Prostate gland (tissue), 2 donors: ENCODE data around the gene CD38.

Experiments
- POLR2A ChIP-seq: fragments of 450-650 bp; IDR thresholded peaks from one replicate; pipeline ENCODE4 v1.6.1; 2016; ENCODE audit warnings: antibody characterized with exemption, mild to moderate bottlenecking
- POLR2AphosphoS5 ChIP-seq: sonication (generic); formaldehyde crosslinking; IDR thresholded peaks from one replicate; pipeline ENCODE4 v1.6.1; 2017; ENCODE audit warnings: antibody characterized with exemption
- TF ChIP-seq, protein P1 (sequence below), 4 experiments: fragments of 200-600 bp in 2 of 4; fragments of 450-650 bp in 2 of 4; sonication (generic) in 2 of 4; IDR thresholded peaks; 1 replicate in 3 of 4; 2 replicates in 1 of 4; pipeline ENCODE4 v1.5.1; 2016 to 2019; ENCODE audit warnings: antibody characterized with exemption in 4 of 4, mild to moderate bottlenecking in 2 of 4, moderate library complexity in 2 of 4

GRCh38 chr4:15784959-15785634 is 7.0 kb downstream of the CD38 start:
- TF ChIP-seq, protein P1, sequence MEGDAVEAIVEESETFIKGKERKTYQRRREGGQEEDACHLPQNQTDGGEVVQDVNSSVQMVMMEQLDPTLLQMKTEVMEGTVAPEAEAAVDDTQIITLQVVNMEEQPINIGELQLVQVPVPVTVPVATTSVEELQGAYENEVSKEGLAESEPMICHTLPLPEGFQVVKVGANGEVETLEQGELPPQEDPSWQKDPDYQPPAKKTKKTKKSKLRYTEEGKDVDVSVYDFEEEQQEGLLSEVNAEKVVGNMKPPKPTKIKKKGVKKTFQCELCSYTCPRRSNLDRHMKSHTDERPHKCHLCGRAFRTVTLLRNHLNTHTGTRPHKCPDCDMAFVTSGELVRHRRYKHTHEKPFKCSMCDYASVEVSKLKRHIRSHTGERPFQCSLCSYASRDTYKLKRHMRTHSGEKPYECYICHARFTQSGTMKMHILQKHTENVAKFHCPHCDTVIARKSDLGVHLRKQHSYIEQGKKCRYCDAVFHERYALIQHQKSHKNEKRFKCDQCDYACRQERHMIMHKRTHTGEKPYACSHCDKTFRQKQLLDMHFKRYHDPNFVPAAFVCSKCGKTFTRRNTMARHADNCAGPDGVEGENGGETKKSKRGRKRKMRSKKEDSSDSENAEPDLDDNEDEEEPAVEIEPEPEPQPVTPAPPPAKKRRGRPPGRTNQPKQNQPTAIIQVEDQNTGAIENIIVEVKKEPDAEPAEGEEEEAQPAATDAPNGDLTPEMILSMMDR (IDR thresholded peaks at IDR 0.05): no peak
- TF ChIP-seq POLR2A: no peak
- no peak for TF ChIP-seq POLR2AphosphoS5
